IPS DF 19.7 (cell line): ENCODE data around the gene BTG2.
"Not testable (repeated sequence)": the region's sequence is repeated elsewhere in the genome, so short reads cannot be mapped to it uniquely, and the experiment has no call there.

ENCODE experiments used
- DNase-seq: peaks from one replicate; pipeline ENCODE4 v3.0.0-alpha.2; 2013; ENCODE audit warnings: low read depth, low spot score

BTG2 gene, protein sequence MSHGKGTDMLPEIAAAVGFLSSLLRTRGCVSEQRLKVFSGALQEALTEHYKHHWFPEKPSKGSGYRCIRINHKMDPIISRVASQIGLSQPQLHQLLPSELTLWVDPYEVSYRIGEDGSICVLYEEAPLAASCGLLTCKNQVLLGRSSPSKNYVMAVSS

DNA sequence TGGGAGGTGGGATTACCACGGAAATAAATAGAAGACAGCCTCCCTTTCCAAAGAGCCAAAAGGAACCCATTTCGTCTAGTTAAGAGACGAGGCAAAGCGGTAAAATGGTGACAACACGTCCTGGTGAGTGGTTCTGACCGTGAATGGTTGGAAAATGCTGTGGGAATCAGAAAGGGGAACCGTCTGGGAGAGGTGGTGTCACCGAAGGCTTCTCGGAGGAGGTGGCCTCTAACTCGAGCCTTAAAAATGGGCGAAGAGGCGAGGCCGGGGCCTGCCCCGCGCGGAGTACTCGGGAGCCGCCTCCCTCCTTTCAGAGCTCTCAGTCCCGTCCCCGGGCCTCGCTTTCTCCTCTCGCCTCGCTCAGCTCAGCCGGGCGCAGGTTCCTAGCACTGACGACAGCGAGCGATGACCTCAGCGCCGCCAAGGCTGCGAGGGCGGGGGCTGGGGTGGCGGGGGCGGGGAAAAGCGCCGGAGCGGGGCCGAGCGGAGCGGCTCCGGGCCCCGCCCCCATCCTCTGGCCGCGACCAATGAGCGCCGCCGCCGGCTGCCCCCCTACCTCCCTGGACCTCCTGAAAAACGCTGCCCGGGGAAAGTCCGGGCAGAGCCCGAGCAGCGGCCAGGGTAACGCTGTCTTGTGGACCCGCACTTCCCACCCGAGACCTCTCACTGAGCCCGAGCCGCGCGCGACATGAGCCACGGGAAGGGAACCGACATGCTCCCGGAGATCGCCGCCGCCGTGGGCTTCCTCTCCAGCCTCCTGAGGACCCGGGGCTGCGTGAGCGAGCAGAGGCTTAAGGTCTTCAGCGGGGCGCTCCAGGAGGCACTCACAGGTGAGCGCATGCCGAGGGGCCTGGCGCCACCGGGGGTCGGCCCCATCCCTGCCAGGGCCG lies at the start of gene BTG2:
BTG2 (plus strand) TSS at position 601 of the 890 bp plus-strand sequence; CDS start at position 689, 88 bp downstream.
- peak; percentile 50 for DNase-seq

DNA sequence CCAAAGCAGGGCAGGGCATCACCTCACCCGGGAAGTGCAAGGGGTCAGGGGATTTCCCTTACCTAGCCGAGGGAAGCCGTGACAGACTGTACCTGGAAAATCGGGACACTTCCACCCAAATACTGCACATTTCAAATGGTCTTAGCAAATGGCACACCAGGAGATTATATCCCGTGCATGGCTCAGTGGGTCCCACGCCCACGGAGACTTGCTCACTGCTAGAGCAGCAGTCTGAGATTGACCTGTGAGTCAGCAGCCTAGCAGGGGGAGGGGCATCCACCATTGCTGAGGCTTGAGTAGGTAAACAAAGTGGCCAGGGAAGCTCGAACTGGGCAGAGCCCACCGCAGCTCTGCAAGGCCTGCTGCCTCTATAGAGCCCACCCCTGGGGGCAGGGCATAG lies 48.7 kb upstream of the BTG2 start:
- DNase-seq = not testable (repeated sequence)

DNA sequence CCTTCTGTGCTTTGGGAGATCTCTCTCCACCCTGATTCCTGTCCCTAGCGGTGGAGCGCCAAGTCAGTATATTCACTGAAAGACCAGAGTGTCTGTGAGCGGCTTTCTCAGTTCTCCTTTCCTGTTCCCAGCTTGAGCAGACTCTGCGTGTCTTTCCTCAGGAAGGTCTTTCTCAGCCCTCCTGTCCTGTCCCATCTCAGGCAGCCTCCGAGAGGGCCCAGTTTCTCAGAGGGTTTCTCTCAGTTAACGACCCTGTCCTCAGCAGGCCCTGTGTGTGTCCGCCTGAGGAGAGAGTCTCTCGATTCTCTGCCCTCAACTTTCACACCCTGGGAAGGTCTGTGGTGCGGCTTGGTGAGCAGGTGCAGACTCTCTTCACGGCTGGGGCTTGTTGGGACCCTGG lies 41.8 kb upstream of the BTG2 start:
- no peak for DNase-seq

GRCh38 chr1:203264052-203264501 lies 41.2 kb upstream of the BTG2 start:
- DNase-seq = no peak

DNA sequence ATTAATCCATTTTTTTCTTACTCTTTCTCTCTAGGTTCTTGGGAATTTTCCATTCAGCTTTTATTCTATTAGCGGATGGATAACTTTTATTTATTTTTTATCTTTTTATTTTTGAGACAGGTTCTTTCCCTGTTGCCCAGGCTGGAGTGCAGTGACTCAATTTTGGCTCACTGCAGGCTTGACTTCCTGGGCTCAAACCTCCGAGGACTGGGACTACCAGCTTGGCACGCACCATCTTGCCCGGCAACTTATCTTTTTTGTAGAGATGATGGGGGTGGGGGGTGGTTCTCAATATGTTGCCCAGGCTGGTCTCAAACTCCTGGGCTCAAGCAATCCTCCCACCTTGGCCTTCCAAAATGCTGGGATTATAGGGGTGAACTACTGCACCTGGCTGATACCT lies 39.8 kb upstream of the BTG2 start:
- DNase-seq = no peak

- not testable (repeated sequence) for DNase-seq
Observed at GRCh38 chr1:203266140-203266539, 39.2 kb upstream of the BTG2 start.

DNA sequence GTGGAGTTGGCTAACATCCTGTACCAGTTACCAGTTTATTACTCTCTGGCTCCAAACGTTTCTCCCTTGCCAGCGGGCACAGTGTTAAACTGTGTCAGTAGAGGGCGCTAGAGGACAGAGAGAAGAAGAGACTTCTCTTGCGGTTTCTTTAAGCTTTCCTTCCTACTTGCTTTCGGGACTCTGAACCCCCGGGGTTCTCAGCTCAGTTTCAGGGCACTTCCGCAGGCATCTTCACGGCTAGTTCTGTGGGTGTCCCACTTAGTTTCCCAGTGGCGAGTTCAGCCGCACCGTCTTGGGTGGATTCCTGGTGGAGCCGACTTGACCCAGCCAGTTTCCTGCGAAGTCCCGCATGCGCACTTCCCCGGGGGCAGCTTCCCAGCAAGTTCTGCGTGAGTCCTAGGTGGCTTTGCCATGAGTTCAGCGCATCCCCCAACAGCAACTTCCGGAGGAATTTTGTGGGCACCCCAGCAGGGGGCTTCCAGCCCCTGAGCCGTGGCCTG lies 37.9 kb upstream of the BTG2 start:
- DNase-seq = peak; percentile 61

- no peak for DNase-seq
Observed at GRCh38 chr1:203267912-203268311, 37.4 kb upstream of the BTG2 start.

- peak; percentile 30 for DNase-seq
Observed at GRCh38 chr1:203268901-203269653, 36.2 kb upstream of the BTG2 start.

GRCh38 chr1:203269654-203270020 lies 35.7 kb upstream of the BTG2 start:
- DNase-seq = no peak

GRCh38 chr1:203270448-203270847 lies 34.9 kb upstream of the BTG2 start:
- no peak for DNase-seq

GRCh38 chr1:203271018-203271743 lies 34.1 kb upstream of the BTG2 start:
- peak; percentile 28 for DNase-seq

DNA sequence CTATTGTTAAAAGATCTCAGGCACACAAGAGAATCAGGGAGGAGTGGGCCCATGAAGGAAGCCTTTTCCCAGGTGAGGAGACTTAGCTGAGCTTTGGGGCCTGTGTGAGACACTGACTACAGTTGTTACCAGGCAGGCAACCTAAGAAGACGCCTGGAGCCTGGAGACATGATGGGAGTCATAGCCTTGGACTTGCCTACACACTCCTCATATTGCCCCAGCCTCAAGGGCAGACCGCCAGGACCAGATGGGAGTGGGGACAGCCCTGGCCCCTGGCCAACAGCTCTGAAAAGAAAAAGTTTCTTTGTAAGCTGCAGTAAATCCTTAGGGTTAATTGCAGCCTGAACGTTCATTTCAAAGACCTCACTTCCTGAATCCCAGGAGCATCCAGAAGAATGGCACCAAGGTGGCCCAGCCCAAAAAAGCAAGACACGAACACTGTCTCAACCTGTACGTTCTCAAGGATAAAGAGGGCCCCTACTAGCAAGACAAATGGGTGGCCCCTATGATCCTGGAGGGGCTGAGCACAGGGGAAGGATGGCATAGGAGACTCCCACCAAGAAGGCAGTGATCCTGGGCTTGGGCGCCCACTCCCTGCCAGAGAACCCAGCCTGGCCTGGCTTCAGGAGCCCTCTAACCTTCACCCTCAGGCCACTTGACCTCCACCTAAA lies 33.2 kb upstream of the BTG2 start:
- no peak for DNase-seq

GRCh38 chr1:203272633-203273205 lies 32.6 kb upstream of the BTG2 start:
- no peak for DNase-seq

GRCh38 chr1:203273206-203273868 lies 32.0 kb upstream of the BTG2 start:
- DNase-seq = peak; percentile 30

- no peak for DNase-seq
Observed at GRCh38 chr1:203273869-203274602, 31.3 kb upstream of the BTG2 start.

DNA sequence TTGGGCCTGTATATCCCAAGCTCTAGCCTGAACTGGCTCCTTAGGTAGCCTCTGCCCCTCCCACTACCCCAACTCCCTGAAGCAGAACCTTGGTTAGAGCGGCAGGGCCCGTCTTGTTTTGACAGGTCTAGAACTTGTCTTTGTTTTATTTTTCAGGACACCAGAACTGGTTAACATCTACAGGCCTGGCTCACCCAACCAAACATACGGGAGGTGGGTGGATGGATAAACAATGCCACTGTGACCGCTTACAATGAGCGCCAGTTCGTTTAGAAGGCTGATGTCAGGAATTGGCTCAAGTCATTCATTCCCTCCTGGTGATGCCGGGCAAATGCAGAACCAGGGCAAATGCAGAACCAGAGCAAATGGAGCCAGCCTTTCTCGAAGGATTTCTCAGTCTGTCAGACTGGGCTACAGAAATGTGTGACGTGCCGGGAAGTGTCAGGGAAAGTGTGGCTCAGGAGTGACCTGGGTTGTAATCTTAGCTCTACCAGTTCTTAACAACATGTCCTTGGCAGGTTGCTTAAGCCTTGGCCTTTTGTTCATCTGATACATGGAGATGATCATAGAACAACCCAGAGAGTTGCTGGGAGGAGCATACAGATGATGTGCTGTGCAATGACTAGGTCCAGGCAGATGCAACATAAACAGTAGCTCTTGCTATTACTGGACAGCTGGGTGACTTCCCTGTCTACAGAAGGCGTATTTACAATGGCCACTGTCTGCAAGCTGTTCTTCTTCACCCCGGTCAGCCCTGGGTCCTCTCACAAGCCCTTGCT lies 30.5 kb upstream of the BTG2 start:
- no peak for DNase-seq

- no peak for DNase-seq
Observed at GRCh38 chr1:203275656-203276272, 29.6 kb upstream of the BTG2 start.
